Activated CD4-positive, alpha-beta T cell treated with anti-CD3 and anti-CD28 coated beads, Interleukin-2, Interleukin-4, amounts not matched to agents 100 ng/mL and 50 ng/mL, durations not matched to agents 16 hours and 8 hours (primary cell): ENCODE measurements around the gene CLSTN3.

ENCODE experiments used
- DNase-seq: peaks from one replicate; pipeline ENCODE4 v3.0.0-alpha.2; 2020; ENCODE audit warnings: low spot score

The CLSTN3 gene

DNA sequence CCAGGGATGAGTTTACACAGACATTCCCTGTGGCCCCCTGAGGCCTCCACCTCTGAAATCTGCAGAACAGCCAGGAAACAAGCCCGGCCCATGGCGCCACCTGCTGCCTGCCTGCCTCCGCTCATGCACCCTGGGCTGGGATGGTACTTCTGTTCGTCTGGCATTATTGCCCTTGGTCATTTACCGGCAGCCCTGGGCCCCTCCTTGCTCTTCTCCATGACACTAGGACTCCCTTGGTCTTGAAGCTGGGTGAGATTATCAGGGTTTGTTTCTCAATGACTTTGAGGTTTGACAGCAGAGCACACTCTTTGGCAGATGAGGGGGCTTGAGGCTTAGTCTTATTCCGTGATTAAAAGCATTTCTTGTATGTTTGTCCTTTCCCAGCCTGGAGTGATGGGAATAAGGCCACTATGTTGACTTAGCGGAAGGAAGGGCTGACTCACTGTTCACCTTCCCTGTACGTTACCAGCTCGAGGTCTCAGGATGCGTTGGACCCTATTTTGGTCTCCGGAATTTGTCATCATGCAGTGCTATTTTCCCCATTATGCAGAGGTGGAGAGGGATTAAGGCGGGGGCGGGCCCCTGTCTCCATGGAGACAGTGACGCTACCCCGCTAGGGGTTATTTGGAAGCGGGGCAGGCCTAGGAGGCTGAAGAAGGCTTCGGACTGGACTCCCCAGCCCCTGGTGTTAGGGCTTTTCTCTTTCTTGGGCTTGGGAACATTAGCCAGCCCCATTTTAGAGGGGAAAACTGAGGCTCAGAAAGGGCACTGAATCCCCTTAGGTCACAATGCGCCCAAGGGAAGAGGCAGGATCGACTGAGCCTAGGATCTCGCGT is 58.6 kb downstream of the CLSTN3 start:
- DNase-seq = peak; percentile 58

- peak; percentile 90 for DNase-seq
Observed at GRCh38 chr12:7189398-7190267, 59.5 kb downstream of the CLSTN3 start, which contains the start of gene PEX5. Gene PEX5 (plus strand): TSS chr12:7189686. CDS start chr12:7190378, 692 bp downstream.

GRCh38 chr12:7190268-7191055 is 60.3 kb downstream of the CLSTN3 start:
- no peak for DNase-seq

- DNase-seq = no peak
Observed at GRCh38 chr12:7193674-7194073, 63.5 kb downstream of the CLSTN3 start.

DNA sequence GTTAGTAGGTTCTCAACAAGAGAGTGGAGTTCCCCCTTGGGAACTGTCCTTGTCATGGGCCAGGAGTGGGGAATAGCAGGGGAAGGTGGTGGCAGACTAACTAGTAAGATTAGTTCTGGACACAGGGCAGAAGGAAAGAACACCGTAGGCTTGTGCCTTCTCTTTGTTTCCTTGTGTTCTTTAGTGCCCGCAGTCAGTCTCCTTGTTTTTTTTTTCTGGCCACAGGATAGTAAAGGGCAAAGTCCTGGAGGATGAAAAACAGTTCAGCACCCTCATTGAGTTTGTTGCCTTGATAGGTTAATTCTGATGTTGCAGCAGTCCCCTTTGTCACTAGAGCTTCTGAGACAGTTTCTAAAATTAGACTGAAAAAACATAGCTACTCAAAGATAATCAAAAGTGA is 67.7 kb downstream of the CLSTN3 start:
- no peak for DNase-seq

GRCh38 chr12:7203109-7203508 is 72.9 kb downstream of the CLSTN3 start:
- DNase-seq = no peak

DNA sequence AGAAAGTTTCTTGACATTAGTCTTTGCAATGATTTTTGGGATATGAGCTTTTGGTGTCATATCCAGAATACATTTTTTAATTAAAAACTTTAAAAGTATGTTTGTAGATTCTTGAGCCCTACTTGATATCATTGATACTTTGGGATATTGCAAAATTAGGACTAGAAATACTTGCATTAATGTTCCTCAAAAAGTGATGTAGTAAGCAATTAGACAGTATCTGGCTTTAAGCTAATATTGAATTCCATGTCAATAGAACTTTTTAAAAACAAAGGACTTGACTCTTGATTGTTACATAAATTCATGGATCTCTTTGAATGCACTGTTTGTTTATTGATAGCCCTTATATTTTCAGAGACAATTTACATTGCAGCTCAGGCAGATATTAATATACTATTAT is 74.9 kb downstream of the CLSTN3 start:
- DNase-seq = no peak

GRCh38 chr12:7206691-7207090 is 76.5 kb downstream of the CLSTN3 start:
- no peak for DNase-seq

GRCh38 chr12:7207866-7208625 is 77.9 kb downstream of the CLSTN3 start:
- DNase-seq = no peak
